ENCODE results near the gene MED16.

Gene MED16

DNA sequence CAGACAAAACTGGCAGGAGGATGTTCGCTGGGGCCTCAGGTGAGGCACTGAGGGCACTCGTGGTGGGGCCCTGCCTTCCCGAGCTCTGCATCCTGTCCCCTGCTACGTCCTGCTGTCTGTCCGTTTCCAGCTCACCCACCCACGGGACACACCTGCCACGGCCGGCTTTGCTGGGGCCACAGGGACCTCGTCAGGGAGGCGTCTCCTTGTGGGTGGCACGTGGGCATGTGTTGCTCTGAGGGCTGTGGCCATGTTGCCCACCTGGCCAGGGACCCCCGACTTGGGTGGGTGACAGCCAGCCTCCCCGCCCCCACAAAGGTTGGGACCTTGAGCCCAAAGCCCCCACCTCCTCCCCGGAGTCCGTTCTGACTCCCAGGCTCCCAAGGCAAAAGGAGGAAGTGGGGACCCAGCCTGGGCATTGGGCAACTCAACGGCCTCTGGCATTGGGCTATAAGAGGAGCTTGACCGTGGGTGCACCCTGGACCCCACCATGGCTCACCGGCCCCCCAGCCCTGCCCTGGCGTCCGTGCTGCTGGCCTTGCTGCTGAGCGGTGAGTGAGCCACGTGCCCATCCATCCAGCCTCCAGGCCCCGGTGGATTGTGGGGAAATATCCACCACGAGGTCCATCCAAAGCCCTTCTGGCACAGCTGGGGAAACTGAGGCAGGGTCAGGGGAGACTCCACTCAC, 52.3 kb downstream of the MED16 start, which contains the start of gene PRTN3:
PRTN3 (plus strand) TSS at position 481 of the 688 bp plus-strand sequence; CDS start at position 491, 10 bp downstream.
- H3K9ac ChIP-seq (ENCODE audit: low read depth, low read length): no peak within 1 kb of the TSS
- no peaks in the 10 kb centered on the region for H3K36me3 ChIP-seq (ENCODE audit: insufficient read depth, low read depth, low read length)
- H3K9me3 ChIP-seq (ENCODE audit: insufficient read depth, low read depth, low read length): no peaks in the 10 kb centered on the region
- peaks cover 32% of the 10 kb centered on the region for H3K27me3 ChIP-seq (ENCODE audit: insufficient read depth, low read length)
- no peaks in the 10 kb centered on the region for H3K4me1 ChIP-seq (ENCODE audit: insufficient read depth, low read length)
- no peak within 1 kb of the TSS for H3K4me3 ChIP-seq (ENCODE audit: low read length)
- H3K27ac ChIP-seq (ENCODE audit: low read length): no peak within 1 kb of the TSS

DNA sequence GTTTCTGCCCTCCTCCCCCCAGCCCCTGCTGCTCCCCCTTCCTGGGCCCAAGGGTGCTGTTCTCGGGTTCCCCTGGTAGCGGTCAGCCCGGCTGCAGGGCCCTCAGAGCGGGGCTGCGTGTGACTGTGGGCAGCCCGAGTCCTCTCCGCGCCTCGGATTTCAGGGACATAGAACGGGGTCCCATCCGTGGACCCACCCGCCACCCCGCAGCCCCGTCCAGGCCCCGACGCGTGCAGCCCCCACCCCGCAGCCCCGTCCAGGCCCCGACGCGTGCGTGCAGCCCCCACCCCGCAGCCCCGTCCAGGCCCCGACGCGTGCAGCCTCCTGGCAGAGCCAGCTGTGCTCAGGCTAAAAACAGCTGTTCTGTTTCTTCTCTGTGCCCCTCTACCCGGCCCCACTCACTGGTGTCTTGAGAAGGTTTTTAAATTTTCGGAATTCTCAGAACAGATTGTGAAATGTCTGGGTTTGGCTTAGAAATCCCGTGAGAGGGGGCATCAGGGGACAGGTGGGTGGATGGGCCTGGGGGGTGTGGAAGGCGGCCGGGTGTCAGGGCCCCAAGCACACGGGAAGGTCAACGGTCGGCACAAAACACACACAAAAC, 57.7 kb downstream of the MED16 start:
- no peaks in the 10 kb centered on the region for H3K9me3 ChIP-seq (ENCODE audit: insufficient read depth, low read depth, low read length)
- no peak overlapping the region for H3K9ac ChIP-seq (ENCODE audit: low read depth, low read length)
- H3K27ac ChIP-seq (ENCODE audit: low read length): no peak overlapping the region
- no peak overlapping the region for H3K4me3 ChIP-seq (ENCODE audit: low read length)
- H3K27me3 ChIP-seq (ENCODE audit: insufficient read depth, low read length): no peaks in the 10 kb centered on the region
- H3K4me1 ChIP-seq (ENCODE audit: insufficient read depth, low read length): no peaks in the 10 kb centered on the region
- H3K36me3 ChIP-seq (ENCODE audit: insufficient read depth, low read depth, low read length): no peaks in the 10 kb centered on the region

DNA sequence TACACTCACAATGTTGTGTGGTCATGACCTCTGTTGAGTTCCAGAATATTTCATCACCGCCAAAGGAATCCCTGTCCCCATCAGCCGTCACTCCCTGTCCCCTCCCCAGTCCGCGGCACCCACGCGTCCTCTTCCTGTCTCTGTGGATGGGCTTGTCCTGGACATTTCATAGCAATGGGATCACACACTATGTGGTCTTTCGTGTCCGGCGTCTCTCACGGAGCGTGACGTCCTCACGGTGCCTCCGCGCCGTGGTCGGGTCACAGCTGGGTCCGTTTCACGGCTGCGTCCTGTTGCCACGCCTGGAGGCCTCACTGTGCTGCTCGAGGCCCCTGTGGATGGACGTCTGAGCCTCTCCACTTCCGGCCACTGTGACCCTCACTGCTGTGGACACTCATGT, 58.8 kb downstream of the MED16 start:
- Histone ChIP-seq H3K4me1 (ENCODE audit: insufficient read depth, low read length) (no peaks in the 10 kb centered on the region), H3K27ac (ENCODE audit: low read length) (no peak overlapping the region), H3K9me3 (ENCODE audit: insufficient read depth, low read depth, low read length) (no peaks in the 10 kb centered on the region), H3K4me3 (ENCODE audit: low read length) (no peak overlapping the region), H3K36me3 (ENCODE audit: insufficient read depth, low read depth, low read length) (no peaks in the 10 kb centered on the region), H3K27me3 (ENCODE audit: insufficient read depth, low read length) (no peaks in the 10 kb centered on the region), H3K9ac (ENCODE audit: low read depth, low read length) (no peak overlapping the region)

DNA sequence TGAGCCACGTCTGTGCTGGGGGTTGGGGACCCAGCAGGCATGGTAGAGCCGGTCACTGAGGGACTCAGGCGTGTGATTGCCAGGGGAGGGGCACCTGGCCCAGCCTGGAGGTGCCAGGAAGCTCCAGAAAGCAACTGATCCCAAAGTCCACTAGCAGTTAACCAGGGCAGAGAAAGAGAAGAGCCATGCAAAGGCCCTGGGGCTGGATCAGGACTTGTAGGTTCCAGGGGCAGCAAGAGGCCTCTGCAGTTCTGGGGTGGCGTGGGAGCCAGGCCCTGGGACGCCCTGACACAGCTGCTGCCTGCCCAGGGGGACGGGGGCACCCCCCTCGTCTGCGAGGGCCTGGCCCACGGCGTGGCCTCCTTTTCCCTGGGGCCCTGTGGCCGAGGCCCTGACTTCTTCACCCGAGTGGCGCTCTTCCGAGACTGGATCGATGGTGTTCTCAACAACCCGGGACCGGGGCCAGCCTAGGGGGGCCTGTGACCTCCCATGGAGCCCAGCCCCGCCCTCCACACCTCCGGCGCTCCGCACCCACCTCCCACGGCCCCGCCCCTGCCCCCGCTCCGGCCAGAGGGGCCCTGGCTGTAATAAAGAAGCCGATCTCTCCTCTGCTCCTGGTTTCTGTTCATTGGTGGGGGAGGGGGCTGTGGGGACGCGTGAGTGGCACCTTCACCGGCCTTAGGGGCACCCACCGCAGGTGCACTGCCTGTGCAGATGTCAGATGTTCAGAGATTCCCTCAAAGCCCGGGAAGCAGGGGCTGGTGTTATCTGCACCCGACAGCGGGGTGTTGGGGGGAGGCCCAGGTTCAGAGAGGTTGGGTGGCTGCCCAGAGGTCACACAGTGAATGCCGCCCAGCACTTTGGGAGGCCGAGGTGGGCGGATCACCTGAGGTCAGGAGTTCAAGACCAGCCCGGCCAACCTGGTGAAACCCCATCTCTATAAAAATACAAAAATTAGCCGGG, 61.3 kb downstream of the MED16 start:
- no peaks in the 10 kb centered on the region for H3K27me3 ChIP-seq (ENCODE audit: insufficient read depth, low read length)
- no peak overlapping the region for H3K9ac ChIP-seq (ENCODE audit: low read depth, low read length)
- no peaks in the 10 kb centered on the region for H3K36me3 ChIP-seq (ENCODE audit: insufficient read depth, low read depth, low read length)
- H3K4me1 ChIP-seq (ENCODE audit: insufficient read depth, low read length): no peaks in the 10 kb centered on the region
- H3K4me3 ChIP-seq (ENCODE audit: low read length): no peak overlapping the region
- H3K27ac ChIP-seq (ENCODE audit: low read length): no peak overlapping the region
- no peaks in the 10 kb centered on the region for H3K9me3 ChIP-seq (ENCODE audit: insufficient read depth, low read depth, low read length)

DNA sequence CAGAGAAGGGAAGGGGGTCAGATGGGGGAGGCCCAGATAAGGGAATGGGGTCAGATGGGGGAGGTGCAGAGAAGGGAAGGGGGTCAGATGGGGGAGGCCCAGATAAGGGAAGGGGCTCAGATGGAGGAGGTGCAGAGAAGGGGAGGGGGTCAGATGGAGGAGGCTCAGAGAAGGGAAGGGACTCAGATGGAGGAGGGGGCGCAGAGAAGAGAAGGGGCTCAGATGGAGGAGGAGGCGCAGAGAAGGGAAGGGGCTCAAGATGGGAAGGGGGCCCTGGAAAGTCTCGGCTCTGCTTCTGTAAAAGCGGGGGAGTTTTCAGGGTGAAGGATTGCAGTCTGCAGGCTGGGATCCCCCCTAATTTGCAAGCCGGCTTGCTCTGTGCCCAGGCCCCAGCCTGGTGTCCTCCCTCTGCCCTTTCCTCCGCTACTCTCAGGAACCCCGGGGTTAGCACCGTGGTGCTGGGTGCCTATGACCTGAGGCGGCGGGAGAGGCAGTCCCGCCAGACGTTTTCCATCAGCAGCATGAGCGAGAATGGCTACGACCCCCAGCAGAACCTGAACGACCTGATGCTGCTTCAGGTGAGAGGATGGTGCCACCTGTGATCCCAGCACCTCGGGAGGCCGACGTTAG, 63.7 kb downstream of the MED16 start:
- H3K9me3 ChIP-seq (ENCODE audit: insufficient read depth, low read depth, low read length): no peaks in the 10 kb centered on the region
- H3K27ac ChIP-seq (ENCODE audit: low read length): no peak overlapping the region
- H3K4me3 ChIP-seq (ENCODE audit: low read length): no peak overlapping the region
- no peak overlapping the region for H3K9ac ChIP-seq (ENCODE audit: low read depth, low read length)
- H3K27me3 ChIP-seq (ENCODE audit: insufficient read depth, low read length): no peaks in the 10 kb centered on the region
- H3K4me1 ChIP-seq (ENCODE audit: insufficient read depth, low read length): no peaks in the 10 kb centered on the region
- no peaks in the 10 kb centered on the region for H3K36me3 ChIP-seq (ENCODE audit: insufficient read depth, low read depth, low read length)

DNA sequence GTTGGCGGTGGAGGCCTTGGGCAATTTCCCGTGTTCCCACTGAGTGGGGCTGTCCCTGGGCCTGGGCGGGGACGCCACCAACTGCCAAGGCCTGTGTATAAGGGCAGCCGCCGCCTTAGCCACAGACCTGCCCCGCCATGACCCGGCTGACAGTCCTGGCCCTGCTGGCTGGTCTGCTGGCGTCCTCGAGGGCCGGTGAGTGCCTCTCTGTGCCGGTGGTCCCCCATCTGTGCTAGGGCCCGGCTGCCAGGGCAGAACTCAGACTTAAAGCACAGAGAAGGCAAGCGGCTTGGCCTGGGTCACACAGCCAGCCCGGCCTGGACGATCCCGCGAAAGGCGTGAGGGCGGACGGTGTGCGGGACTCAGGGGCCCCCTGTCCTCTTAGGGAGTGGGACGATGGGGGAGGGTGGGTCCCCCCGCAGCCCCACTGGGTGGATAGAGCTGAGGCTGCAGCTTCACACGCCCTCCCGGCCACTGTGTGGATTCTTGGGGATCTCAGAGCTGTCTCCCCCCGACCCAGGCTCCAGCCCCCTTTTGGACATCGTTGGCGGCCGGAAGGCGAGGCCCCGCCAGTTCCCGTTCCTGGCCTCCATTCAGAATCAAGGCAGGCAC, 65.2 kb downstream of the MED16 start, which contains the start of gene AZU1:
AZU1 (plus strand) TSS at position 128 of the 612 bp plus-strand sequence; CDS start at position 138, 10 bp downstream.
- Histone ChIP-seq H3K36me3 (ENCODE audit: insufficient read depth, low read depth, low read length) (no peaks in the 10 kb centered on the region), H3K27ac (ENCODE audit: low read length) (no peak within 1 kb of the TSS)

DNA sequence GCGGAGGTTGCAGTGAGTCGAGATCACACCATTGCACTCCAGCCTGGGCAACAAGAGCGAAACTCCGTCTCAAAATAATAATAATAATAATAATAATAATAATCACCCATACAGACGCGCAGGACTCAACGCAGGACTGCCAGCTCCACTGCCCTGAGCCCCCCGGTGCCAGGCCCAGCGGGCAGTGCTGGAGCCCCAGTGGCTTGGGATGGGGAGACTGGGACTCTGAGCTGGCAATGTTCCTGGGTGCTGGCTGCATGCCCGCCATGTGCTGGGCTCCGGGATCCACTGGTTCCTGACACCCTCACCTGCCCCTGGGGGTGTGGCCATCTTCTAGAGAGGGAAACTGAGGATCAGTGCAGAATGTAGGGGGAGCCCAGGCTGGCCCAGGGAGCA, 65.7 kb downstream of the MED16 start:
- Histone ChIP-seq H3K27me3 (ENCODE audit: insufficient read depth, low read length) (no peaks in the 10 kb centered on the region), H3K4me1 (ENCODE audit: insufficient read depth, low read length) (no peaks in the 10 kb centered on the region; the same call in 1 of the 2 replicates), H3K27ac (ENCODE audit: low read length) (no peak overlapping the region), H3K4me3 (ENCODE audit: low read length) (no peak overlapping the region), H3K9me3 (ENCODE audit: insufficient read depth, low read depth, low read length) (no peaks in the 10 kb centered on the region), H3K9ac (ENCODE audit: low read depth, low read length) (no peak overlapping the region), H3K36me3 (ENCODE audit: insufficient read depth, low read depth, low read length) (no peaks in the 10 kb centered on the region)

More for the DNA sequence above, 65.2 kb downstream of the MED16 start, which contains the start of gene AZU1:
- Histone ChIP-seq H3K4me3 (ENCODE audit: low read length) (no peak within 1 kb of the TSS), H3K27me3 (ENCODE audit: insufficient read depth, low read length) (no peaks in the 10 kb centered on the region), H3K9ac (ENCODE audit: low read depth, low read length) (no peak within 1 kb of the TSS), H3K9me3 (ENCODE audit: insufficient read depth, low read depth, low read length) (no peaks in the 10 kb centered on the region), H3K4me1 (ENCODE audit: insufficient read depth, low read length) (no peaks in the 10 kb centered on the region; the same call in 1 of the 2 replicates)

DNA sequence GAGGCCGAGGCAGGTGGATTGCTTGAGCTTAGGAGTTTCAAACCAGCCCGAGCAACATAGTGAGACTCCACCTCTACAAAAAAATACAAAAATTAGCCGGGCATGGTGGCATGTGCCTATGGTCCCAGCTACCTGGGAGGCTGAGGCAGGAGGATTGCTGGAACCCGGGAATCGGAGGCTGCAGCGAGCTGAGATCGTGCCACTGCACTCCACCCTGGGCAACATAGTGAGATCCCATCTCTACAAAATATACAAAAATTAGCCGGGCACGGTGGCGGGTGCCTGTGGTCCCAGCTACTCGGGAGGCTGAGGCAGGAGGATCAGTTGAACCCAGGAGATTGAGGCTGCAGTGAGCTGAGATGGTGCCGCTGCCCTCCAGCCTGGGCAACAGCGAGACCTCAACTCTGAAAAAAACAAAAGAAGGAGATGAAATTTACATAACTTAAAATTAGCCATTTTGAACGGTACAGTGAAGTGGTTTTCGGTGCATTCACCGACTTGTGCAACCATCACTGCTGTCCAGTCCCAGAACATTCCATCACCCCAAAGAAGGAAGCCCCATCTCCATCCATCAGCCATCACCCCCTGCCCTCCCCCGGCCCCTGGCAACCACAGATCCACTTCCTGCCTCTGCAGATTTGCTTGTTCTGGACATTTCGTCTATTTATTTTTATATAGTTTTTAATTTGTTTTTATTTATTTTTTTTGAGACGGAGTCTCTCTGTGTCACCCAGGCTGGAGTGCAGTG, 66.9 kb downstream of the MED16 start:
- no peaks in the 10 kb centered on the region for H3K36me3 ChIP-seq (ENCODE audit: insufficient read depth, low read depth, low read length)
- no peak overlapping the region for H3K9ac ChIP-seq (ENCODE audit: low read depth, low read length)
- H3K27me3 ChIP-seq (ENCODE audit: insufficient read depth, low read length): no peaks in the 10 kb centered on the region
- no peaks in the 10 kb centered on the region; the same call in 1 of the 2 replicates for H3K4me1 ChIP-seq (ENCODE audit: insufficient read depth, low read length)
- no peaks in the 10 kb centered on the region for H3K9me3 ChIP-seq (ENCODE audit: insufficient read depth, low read depth, low read length)
- H3K4me3 ChIP-seq (ENCODE audit: low read length): no peak overlapping the region
- no peak overlapping the region for H3K27ac ChIP-seq (ENCODE audit: low read length)

DNA sequence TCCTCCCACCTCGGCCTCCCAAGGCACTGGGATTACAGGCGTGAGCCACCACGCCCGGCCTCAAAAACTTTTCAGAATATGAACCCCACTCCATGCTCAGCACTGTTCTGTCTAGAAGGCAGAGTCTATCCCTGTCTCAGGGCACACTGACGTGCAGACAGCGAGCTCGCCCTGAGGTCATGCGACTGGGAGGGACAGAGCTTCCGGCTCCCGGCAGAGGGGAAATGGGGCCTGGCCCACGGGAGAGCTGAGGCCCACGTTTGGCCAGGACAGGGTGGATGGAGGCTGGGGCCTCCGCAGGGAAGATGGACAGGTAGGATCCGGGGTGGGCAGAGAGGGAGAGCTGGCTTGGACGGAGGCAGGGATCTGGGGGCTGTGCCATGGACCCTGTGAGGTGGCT, 68.1 kb downstream of the MED16 start:
- H3K36me3 ChIP-seq (ENCODE audit: insufficient read depth, low read depth, low read length): no peaks in the 10 kb centered on the region
- H3K4me3 ChIP-seq (ENCODE audit: low read length): no peak overlapping the region
- H3K27ac ChIP-seq (ENCODE audit: low read length): no peak overlapping the region
- H3K27me3 ChIP-seq (ENCODE audit: insufficient read depth, low read length): no peaks in the 10 kb centered on the region
- H3K9me3 ChIP-seq (ENCODE audit: insufficient read depth, low read depth, low read length): no peaks in the 10 kb centered on the region
- H3K4me1 ChIP-seq (ENCODE audit: insufficient read depth, low read length): no peaks in the 10 kb centered on the region; the same call in 1 of the 2 replicates
- H3K9ac ChIP-seq (ENCODE audit: low read depth, low read length): no peak overlapping the region

DNA sequence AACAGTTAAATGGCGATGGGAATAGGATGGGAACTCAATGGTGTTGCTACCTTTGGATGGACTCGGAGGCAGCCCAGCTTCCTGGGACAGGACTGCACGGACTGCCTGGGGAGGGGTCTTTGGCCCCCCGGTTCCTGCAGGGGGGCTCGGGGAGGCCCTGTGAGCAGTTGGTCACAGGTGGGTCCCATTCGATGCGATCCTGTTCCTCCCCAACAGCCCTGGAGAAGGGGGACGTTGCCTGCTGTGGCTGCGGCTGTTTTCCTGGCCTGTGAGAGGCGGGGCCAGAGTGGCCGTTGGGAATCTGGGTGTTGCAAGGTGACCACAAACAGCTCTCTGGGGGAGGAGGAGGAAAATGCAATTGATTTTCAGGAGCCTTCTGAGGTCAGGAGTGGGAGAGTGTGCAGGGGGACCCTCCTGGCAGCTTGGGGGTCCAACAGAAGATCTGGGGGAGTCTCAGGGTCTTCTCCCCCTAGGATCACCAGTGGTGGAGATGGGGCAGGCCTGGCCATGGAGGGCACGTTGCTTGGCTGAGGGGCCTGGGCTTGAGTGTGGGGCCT, 69.3 kb downstream of the MED16 start:
- Histone ChIP-seq H3K9ac (ENCODE audit: low read depth, low read length) (no peak overlapping the region), H3K36me3 (ENCODE audit: insufficient read depth, low read depth, low read length) (no peaks in the 10 kb centered on the region), H3K4me1 (ENCODE audit: insufficient read depth, low read length) (no peaks in the 10 kb centered on the region; the same call in 1 of the 2 replicates), H3K27ac (ENCODE audit: low read length) (no peak overlapping the region), H3K9me3 (ENCODE audit: insufficient read depth, low read depth, low read length) (no peaks in the 10 kb centered on the region), H3K27me3 (ENCODE audit: insufficient read depth, low read length) (no peaks in the 10 kb centered on the region), H3K4me3 (ENCODE audit: low read length) (no peak overlapping the region)
